NCI-H1436 (cell line): ENCODE data around the gene BACH1.

Source experiments
- DNase-seq: peaks from one replicate; lab custom pipeline; 2025; lab: John Stamatoyannopoulos, UW

The BACH1 gene

GRCh38 chr21:29382030-29382654, 83.4 kb downstream of the BACH1 start:
- no peak for DNase-seq

DNA sequence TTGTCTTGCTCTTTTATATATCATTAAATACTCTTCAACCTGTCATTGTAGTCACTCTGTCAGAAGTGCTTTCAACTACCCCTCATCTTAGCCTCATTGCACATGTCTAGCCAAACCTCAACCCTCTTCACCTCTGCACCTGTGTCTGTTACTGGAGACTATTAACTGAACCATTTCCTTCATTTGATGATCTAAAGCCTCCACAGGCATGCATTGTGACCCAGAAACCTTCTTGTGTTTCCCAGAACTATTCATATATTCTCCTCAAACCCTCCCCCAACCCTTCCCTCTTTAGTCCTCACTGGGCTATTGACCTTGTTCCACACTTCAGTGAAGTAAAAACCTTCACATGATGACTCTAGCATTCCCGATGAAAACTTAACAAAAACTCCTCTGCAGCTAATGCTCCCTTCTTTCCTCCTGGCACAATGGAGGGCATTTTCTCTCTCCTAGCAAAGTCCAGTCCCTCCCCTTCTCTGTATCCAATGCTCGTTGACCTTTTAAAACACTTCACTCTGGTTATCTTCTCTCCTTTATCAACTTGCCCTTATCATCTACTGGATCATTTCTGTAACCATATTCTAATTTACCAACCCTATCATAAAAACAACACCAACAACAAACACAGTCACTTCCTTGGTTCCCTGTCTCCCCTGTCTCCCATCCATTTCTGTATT, 86.1 kb downstream of the BACH1 start:
- DNase-seq, result no peak

- DNase-seq, result no peak
These were observed 87.3 kb downstream of the BACH1 start for GRCh38 chr21:29385934-29386520.

- DNase-seq, result no peak
These were observed 88.1 kb downstream of the BACH1 start for GRCh38 chr21:29386803-29387202.

- DNase-seq, result no peak
These were observed 88.9 kb downstream of the BACH1 start for GRCh38 chr21:29387598-29387997.

DNA sequence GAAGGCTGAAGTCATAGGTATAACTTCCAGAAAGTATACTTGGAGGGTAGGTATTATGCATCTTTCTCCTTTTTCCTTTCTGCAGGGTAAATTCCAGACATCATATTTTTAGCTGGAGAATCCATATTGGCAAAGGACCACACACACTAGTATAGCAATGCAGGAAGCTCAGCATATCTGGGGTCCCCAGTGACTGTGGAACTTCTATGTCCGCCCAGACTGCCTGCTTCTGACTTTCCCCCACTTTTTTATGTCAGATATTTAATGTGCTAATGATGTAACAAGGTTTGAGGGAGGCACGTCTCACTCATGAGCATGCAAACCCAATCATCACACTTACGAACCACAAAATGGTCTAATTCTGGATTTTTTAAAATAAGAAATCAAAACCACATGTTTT, 90.4 kb downstream of the BACH1 start:
- DNase-seq, result no peak

DNA sequence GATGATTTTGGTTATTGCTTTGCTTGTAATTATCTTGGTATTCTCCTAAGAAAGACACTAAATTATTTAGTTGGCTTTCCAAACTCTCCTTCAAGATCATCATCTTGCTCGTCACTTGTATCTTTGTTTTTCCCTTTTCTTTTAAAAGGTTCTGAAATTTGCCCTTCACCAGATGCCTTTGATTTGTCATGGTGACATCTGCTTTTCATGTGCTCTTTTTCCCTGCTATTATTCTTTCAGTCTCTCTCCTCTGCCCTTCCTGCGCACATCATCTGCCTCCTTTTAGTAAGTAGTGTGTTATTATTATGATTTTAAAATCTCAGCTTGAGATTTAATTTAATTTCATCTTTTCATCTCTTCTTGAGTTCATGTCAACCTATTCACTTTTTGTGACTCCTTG, 92.1 kb downstream of the BACH1 start:
- no peak for DNase-seq

GRCh38 chr21:29394051-29394450, 95.3 kb downstream of the BACH1 start:
- no peak for DNase-seq
